ENCODE measurements around the gene SRD5A1. TPM values are rescaled to one million over a fixed set of nuclear protein-coding genes. Genes with fewer than 3 reads are reported as not detected.

Gene SRD5A1
- total RNA-seq, 1 experiment from 2014 or later: 24.7 TPM

- TF ChIP-seq REST (IDR thresholded peaks at IDR 0.05; ENCODE audit: low read depth) (no peak), SIN3A (IDR thresholded peaks at IDR 0.05; ENCODE audit: low read depth) (no peak), JUND (IDR thresholded peaks at IDR 0.05) (no peak), CBX3 (IDR thresholded peaks at IDR 0.05; ENCODE audit: low read depth) (no peak), POLR2A (IDR thresholded peaks at IDR 0.05; ENCODE audit: borderline replicate concordance, extremely low read depth, insufficient read depth, insufficient read length) (no peak), POLR2AphosphoS5 (IDR thresholded peaks at IDR 0.05; ENCODE audit: low read depth, low read length) (no peak), CEBPB (IDR thresholded peaks at IDR 0.05; ENCODE audit: low read depth) (no peak), EZH2phosphoT487 (IDR thresholded peaks at IDR 0.05; ENCODE audit: borderline replicate concordance) (no peak), YY1 (IDR thresholded peaks at IDR 0.05; ENCODE audit: extremely low read depth, insufficient replicate concordance, low read depth, low read length) (no peak), RAD21 (IDR thresholded peaks at IDR 0.05; ENCODE audit: low read depth) (no peak), SRF (IDR thresholded peaks at IDR 0.05; ENCODE audit: low read depth) (no peak), MAX (IDR thresholded peaks at IDR 0.05) (no peak), EGR1 (IDR thresholded peaks at IDR 0.05; ENCODE audit: low read depth) (no peak), FOSL1 (IDR thresholded peaks at IDR 0.05; ENCODE audit: low read depth) (no peak), SP1 (IDR thresholded peaks at IDR 0.05; ENCODE audit: low read depth) (no peak), TCF7L2 (IDR thresholded peaks at IDR 0.05; ENCODE audit: borderline replicate concordance, extremely low read depth, insufficient read depth, insufficient read length) (no peak), EZH2 (IDR thresholded peaks at IDR 0.05) (no peak), ZBTB33 (IDR thresholded peaks at IDR 0.05; ENCODE audit: extremely low read depth, insufficient replicate concordance, low read length) (no peak), CTCF (IDR thresholded peaks at IDR 0.05 in 2 of 3, conservative IDR thresholded peaks at IDR 0.05 in 1 of 3; ENCODE audit: borderline replicate concordance in 1 of 3, insufficient read depth in 1 of 3, low read depth in 2 of 3, low read length in 2 of 3) (no peak)
- H3K9ac ChIP-seq (ENCODE audit: low read length): peak overlapping the region; percentile 81
Observed at GRCh38 chr5:6634306-6634705, 1.1 kb downstream of the SRD5A1 start.

More at GRCh38 chr5:6634306-6634705, 1.1 kb downstream of the SRD5A1 start:
- BruUV-seq (replicated peaks): no TSS peak
- peaks cover 12 to 25% of the 10 kb centered on the region in 2 experiments; a peak in 3 of 4 replicates for H3K36me3 ChIP-seq (ENCODE audit: control insufficient read depth in 1 of 2, insufficient read depth in 2 of 2, low read length in 2 of 2)
- ChIA-PET RAD21 (ENCODE audit: low non-redundant PET in 1 of 2, low total read pairs in 2 of 2, uncharacterized antibody in 2 of 2, unreplicated experiment in 2 of 2) (no interaction called here), CTCF (no interaction called here), POLR2A (interaction anchor here (0.9 kb wide), 1 partner anchor 16 kb away, joined by 6 read pairs; no protein-coding TSS in a partner anchor)
- intact Hi-C loops (cut with micrococcal nuclease): loop anchor here (5.0 kb wide), 1 partner anchor 257 kb away; the partner anchor contains the start of gene MED10
- H3K9me2 ChIP-seq (ENCODE audit: insufficient read depth): no peaks in the 10 kb centered on the region
- H2AFZ ChIP-seq (ENCODE audit: low read depth, low read length, poor library complexity, severe bottlenecking): no peak overlapping the region
- H3K9me3 ChIP-seq (ENCODE audit: control insufficient read depth in 1 of 2, insufficient read depth in 1 of 2, low read depth in 1 of 2, low read length in 2 of 2): no peaks in the 10 kb centered on the region
- H4K20me1 ChIP-seq (ENCODE audit: insufficient read depth): peaks cover 8% of the 10 kb centered on the region; the same call in 1 of the 2 replicates
- ATAC-seq: no peak
- peaks cover 86% of the 10 kb centered on the region for H3K79me2 ChIP-seq (ENCODE audit: insufficient read depth, low read length)
- no peaks in the 10 kb centered on the region for H3K27me3 ChIP-seq (ENCODE audit: insufficient read depth, low read length)
- H3K4me3 ChIP-seq (replicated peaks in 1 of 2; ENCODE audit: low read depth in 1 of 2, low read length in 2 of 2): peak overlapping the region; percentile 87 to 96
- no peak for DNase-seq (ENCODE audit: low read depth, low spot score)
- peak overlapping the region; percentile 95; the same call in 1 of the 2 replicates for H3K27ac ChIP-seq (ENCODE audit: low read depth, low read length)
- peak overlapping the region; percentile 95 for H3K4me2 ChIP-seq (ENCODE audit: low read length)
- peaks cover 11 to 18% of the 10 kb centered on the region in 2 experiments; a peak in 3 of 4 replicates for H3K4me1 ChIP-seq (ENCODE audit: control insufficient read depth in 1 of 2, insufficient read depth in 2 of 2, low read length in 2 of 2)

All from HCT116 (cell line).